ACC112 (cell line): ENCODE measurements around the gene PPP1R10.

Experiments used
- H2AFZ ChIP-seq: fragments of 200-600 bp; sonication (generic); one replicate; pipeline ENCODE4 v1.6.0; 2017; ENCODE audit warnings: antibody characterized with exemption, low read length; ENCODE audit not compliant: unreplicated experiment
- H3K27ac ChIP-seq: fragments of 200-600 bp; sonication (generic); 2 replicates; pipeline ENCODE4 v1.5.1; 2014; ENCODE audit warnings: low read depth, mild to moderate bottlenecking, antibody characterized with exemption, low read length, moderate library complexity
- H3K27me3 ChIP-seq: fragments of 200-600 bp; sonication (generic); 2 replicates; pipeline ENCODE4 v1.6.1; 2014; ENCODE audit warnings: mild to moderate bottlenecking, antibody characterized with exemption, low read length, moderate library complexity, mixed read lengths; ENCODE audit not compliant: insufficient read depth
- H3K36me3 ChIP-seq: fragments of 200-600 bp; sonication (generic); 2 replicates; pipeline ENCODE4 v1.6.1; 2016; ENCODE audit warnings: mild to moderate bottlenecking, antibody characterized with exemption, low read length, moderate library complexity, mixed read lengths; ENCODE audit not compliant: insufficient read depth
- H3K4me1 ChIP-seq: fragments of 200-600 bp; sonication (generic); one replicate; pipeline ENCODE4 v1.6.1; 2016; ENCODE audit warnings: low read length, mixed read lengths; ENCODE audit not compliant: insufficient read depth, unreplicated experiment, control insufficient read depth
- H3K4me3 ChIP-seq: fragments of 200-600 bp; sonication (generic); 2 replicates; pipeline ENCODE4 v1.5.1; 2014; ENCODE audit warnings: mild to moderate bottlenecking, low read depth, low read length
- H3K79me2 ChIP-seq: fragments of 200-600 bp; sonication (generic); one replicate; pipeline ENCODE4 v1.6.0; 2016; ENCODE audit warnings: low read length; ENCODE audit not compliant: control insufficient read depth, unreplicated experiment, insufficient read depth

Gene PPP1R10

DNA sequence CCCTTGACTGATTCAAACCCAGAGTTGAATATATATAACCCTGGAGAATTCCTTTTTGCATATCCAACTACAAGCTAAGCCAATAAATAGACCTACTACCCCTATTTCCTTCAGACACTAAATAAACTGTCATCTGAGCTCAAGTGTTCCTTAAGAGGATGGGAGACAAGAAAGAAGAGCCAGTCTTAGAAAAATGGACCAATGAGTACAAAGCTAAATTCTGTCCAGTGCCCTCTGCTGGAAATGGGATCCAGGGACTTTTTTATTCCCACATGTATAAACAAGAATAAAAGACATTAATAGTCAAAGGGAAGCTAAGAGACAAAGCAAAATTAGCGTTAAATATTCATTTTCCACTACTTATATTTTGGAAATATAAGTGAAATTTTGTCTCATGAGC is 4.8 kb downstream of the PPP1R10 start:
- H3K27ac ChIP-seq = peak overlapping the region; percentile 55
- peaks cover 32% of the 10 kb centered on the region for H3K4me1 ChIP-seq
- peaks cover 36% of the 10 kb centered on the region for H3K36me3 ChIP-seq
- peaks cover 56% of the 10 kb centered on the region for H3K79me2 ChIP-seq
- no peak overlapping the region for H2AFZ ChIP-seq
- H3K4me3 ChIP-seq = no peak overlapping the region
- H3K27me3 ChIP-seq = no peaks in the 10 kb centered on the region

DNA sequence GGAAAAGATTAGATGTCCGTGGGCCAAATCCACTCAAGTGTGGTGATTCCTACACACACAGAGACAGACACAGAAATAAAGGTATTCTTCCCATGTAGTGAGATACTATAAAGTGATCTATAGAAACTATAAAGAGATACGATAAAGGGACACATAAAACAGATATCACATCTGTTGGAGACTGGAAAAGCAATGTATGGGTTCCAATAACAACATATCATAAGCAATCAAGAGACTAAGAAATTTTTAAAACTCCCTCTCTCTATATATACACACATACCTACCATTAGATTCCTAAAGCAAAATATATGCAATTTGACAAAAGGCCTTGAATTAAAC is 5.2 kb downstream of the PPP1R10 start:
- H3K36me3 ChIP-seq = peaks cover 38% of the 10 kb centered on the region
- H2AFZ ChIP-seq = no peak overlapping the region
- H3K79me2 ChIP-seq = peaks cover 53% of the 10 kb centered on the region
- no peak overlapping the region for H3K27ac ChIP-seq
- H3K4me1 ChIP-seq = peaks cover 32% of the 10 kb centered on the region
- H3K4me3 ChIP-seq = no peak overlapping the region
- no peaks in the 10 kb centered on the region for H3K27me3 ChIP-seq

DNA sequence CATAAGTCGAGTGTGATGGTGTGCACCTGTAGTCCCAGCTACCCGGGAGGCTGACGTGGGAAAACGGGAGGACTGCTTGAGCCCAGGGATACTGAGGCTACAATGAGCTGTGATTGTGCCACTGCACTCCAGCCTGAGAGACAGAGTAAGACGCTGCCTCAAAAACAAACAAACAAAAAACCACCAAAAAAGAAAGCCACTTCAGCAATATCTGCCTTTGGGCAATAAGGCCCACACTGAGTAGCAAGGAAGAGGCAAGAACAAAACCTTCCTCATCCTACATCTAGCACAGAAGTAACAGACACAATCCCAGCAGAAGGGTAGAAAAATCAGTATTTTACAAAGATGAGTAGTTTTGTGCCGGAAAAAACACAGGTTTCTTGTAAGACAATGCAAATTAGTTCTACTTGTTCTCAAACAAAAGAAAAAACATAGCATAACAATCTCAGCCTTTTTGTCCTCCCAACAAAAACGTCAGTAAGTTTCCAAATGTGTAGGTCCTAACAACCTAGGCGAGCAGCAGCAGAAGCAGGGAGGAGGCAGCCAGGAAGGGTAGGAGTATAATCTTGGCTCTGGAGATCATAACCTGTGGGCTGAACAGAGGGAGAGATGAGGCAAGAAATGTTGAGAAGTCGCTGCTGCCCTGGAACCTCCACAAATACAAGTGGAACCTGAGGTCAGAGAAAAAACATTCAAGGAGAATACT is 5.7 kb downstream of the PPP1R10 start:
- H2AFZ ChIP-seq = no peak overlapping the region
- peaks cover 38% of the 10 kb centered on the region for H3K36me3 ChIP-seq
- no peak overlapping the region for H3K4me3 ChIP-seq
- no peaks in the 10 kb centered on the region for H3K27me3 ChIP-seq
- H3K4me1 ChIP-seq = peaks cover 32% of the 10 kb centered on the region
- no peak overlapping the region for H3K27ac ChIP-seq
- peaks cover 47% of the 10 kb centered on the region for H3K79me2 ChIP-seq

DNA sequence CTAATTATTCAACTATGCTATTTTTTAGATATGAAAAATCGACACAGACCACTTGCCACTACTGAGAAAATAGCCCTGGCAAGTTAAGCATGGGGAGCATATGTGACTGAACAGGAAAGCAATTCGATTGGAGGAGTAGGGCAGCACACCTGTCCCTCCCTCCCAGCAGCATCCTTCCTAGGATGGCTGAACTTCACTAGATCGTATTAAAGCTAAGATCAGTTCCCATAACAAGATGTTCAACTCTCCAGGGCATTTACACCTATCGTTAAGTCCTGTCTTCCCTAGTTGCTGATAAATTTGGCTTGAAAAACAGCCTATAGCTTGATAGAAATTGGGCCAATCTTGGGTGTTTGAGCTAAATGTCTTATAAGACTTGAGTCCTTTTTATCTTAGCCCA is 7.0 kb downstream of the PPP1R10 start:
- no peak overlapping the region for H2AFZ ChIP-seq
- H3K79me2 ChIP-seq = peaks cover 38% of the 10 kb centered on the region
- peaks cover 32% of the 10 kb centered on the region for H3K4me1 ChIP-seq
- H3K36me3 ChIP-seq = peaks cover 42% of the 10 kb centered on the region
- peak overlapping the region; percentile 14; the same call in 1 of the 2 replicates for H3K27ac ChIP-seq
- H3K27me3 ChIP-seq = no peaks in the 10 kb centered on the region
- H3K4me3 ChIP-seq = no peak overlapping the region

DNA sequence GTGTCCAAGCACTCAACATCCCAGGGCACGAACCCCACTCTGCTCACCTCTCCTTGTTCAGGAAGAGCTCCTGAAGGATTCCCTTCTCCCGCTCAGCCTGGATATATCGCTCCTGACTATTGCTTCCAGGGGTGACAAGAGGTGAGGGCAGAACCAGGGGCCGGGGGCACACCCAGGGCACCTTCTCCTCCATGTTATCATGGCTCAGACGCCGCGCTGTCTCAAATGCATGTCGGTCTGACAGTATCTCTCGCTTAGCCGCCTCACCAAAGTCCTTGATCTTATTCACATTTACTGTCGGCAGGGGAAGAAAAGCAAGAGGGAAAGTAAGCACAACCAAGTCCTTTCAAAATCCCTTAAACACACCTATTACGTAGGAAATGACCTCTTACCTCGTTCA is 13.1 kb downstream of the PPP1R10 start:
- Histone ChIP-seq H3K4me1 (no peaks in the 10 kb centered on the region), H3K27ac (no peak overlapping the region), H3K4me3 (no peak overlapping the region), H3K36me3 (peaks cover 65% of the 10 kb centered on the region), H3K79me2 (peaks cover 4% of the 10 kb centered on the region), H3K27me3 (no peaks in the 10 kb centered on the region), H2AFZ (no peak overlapping the region)

DNA sequence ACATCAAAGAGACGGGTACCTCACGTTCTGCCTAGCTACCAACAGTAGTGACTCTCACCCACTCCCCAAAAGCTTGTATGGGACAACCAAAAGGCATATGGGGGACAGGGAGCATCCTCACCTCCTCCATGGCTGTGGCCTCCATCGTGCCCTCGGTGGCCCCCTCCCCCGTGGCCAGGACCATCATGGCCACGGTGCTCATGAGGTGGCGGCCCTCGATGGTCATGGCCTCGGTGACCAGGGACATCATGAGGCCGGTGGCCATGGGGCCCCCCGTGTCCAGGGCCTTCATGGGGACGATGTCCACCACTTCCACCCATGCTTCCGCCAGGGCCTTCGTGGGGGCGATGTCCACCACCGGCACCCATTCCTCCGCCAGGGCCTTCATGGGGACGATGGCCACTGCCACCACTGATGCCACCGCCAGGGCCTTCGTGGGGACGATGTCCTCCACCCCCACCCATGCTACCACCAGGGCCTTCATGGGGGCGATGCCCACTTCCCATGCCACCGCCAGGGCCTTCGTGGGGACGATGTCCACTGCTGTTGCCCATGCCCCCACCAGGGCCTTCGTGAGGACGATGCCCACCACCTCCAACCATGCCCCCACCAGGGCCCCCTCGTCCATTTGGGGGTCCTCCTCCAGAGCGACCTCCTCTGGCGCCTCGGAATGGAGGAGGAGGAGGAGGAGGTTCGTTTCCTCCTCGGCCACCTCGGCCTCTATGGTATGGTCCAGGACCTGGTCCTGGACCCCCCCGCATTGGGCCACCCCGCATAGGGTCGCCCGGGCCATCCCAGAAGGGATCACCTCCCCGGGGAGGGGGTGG is 15.0 kb downstream of the PPP1R10 start:
- Histone ChIP-seq H3K4me1 (no peaks in the 10 kb centered on the region), H3K27me3 (no peaks in the 10 kb centered on the region), H3K27ac (no peak overlapping the region), H3K36me3 (peaks cover 54% of the 10 kb centered on the region), H2AFZ (no peak overlapping the region), H3K79me2 (no peaks in the 10 kb centered on the region), H3K4me3 (no peak overlapping the region)

DNA sequence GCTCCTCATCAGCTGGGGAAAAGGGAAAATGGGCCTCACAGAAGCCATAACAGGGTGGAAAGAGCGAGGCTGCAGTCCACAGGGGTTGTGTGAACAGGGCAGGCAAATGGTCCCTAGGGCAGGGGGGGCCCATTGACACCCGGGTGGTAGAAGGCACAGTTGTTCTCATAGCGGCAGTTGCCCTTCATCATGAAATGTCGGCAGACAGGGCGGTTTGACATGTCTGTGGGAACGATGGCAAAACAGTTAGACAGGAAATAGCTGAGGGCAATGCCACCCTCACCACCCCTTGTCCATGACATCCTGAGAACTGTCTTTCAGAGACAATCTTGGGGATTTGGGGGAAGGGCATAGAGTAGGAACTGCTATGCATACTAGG is 15.6 kb downstream of the PPP1R10 start:
- peaks cover 48% of the 10 kb centered on the region for H3K36me3 ChIP-seq
- H3K4me1 ChIP-seq = no peaks in the 10 kb centered on the region
- no peak overlapping the region for H3K27ac ChIP-seq
- H3K4me3 ChIP-seq = no peak overlapping the region
- H3K27me3 ChIP-seq = no peaks in the 10 kb centered on the region
- H3K79me2 ChIP-seq = no peaks in the 10 kb centered on the region
- H2AFZ ChIP-seq = no peak overlapping the region

DNA sequence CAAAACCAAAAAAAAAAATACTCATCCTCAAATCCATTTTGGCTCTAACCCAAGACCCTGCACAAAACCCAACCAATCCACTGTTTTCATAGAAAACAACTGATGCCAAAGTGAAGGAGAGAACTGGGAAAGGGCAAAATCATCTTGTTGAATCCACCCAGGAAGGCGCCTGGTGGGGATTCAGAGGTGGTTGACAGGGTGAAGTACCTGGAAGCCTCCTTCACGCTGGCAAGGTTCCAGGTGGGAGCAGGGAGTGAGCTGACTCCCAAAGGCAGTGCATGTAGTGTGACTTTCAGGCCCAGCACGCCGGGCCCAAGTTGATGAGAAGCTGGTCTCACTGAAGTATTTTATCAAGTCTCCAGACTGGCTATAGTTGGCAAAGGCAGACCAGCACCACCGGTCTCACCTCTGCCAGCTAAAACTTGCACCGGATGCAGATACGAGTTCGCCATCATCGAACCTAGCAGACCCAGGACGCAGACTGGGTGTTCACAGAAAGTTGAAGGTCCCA is 16.5 kb downstream of the PPP1R10 start:
- Histone ChIP-seq H3K36me3 (peaks cover 41% of the 10 kb centered on the region; the same call in 1 of the 2 replicates), H2AFZ (no peak overlapping the region), H3K79me2 (no peaks in the 10 kb centered on the region), H3K4me1 (no peaks in the 10 kb centered on the region), H3K27ac (no peak overlapping the region), H3K27me3 (no peaks in the 10 kb centered on the region), H3K4me3 (no peak overlapping the region)

DNA sequence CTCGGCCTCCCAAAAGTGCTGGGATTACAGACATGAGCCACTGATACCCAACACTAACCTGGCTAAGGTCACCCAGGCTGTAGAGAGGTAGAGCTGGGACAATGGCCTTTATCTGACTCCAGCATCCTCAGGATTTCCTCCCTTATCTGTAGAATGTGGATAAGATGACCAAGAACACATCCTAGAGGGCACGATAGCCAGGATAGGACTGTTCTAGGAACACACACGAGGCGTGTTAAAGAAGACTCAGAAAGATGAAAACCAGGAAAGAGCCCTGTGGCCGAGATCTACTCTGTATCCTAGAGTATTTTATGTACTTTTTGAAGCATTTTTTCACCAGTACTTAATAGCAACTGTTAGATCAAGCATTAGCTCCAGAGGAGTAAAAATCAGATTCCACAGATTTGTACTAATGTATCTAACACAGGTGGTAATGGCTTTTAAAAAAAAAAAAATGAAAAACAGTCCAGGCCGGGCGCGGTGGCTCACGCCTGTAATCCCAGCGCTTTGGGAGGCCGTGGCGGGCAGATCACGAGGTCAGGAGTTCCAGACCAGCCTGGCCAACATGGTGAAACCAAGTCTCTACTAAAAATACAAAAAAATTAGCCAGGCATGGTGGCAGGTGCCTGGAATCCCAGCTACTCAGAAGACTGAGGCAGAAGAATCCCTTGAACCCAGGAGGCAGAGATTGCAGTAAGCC is 17.3 kb downstream of the PPP1R10 start:
- Histone ChIP-seq H2AFZ (no peak overlapping the region), H3K4me1 (no peaks in the 10 kb centered on the region), H3K27ac (no peak overlapping the region), H3K36me3 (peaks cover 34% of the 10 kb centered on the region; the same call in 1 of the 2 replicates), H3K27me3 (no peaks in the 10 kb centered on the region), H3K79me2 (no peaks in the 10 kb centered on the region), H3K4me3 (no peak overlapping the region)

DNA sequence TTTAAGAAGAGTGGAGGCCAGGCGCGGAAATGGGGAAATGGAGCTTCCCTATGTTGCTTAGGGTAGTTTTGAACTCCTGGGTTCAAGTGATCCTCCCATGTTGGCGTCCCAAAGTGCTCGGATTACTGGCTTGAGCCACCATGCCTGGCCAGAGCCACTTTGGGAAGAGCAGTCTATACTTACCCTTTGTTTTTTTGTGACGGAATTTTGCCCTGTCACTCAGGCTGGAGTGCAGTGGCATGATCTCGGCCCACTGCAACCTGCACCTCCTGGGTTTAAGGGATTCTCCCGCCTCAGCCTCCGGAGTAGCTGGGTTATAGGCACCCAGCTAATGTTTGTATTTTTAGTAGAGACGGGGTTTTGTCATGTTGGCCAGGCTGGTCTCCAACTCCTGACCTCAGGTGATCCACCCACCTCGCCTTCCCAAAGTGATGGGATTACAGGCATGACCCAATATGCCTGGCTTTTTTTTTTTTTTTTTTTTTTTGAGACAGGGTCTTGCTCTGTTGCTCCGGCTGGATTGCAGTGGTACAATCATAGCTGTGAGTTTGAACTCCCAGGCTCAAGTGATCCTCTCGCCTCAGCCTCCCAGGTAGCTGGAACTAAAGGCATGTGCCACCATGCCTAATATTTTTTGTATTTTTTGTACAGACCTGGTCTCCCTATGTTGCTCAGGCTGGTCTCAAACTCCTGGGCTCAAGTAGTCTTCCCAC is 18.0 kb downstream of the PPP1R10 start:
- no peaks in the 10 kb centered on the region for H3K4me1 ChIP-seq
- H3K4me3 ChIP-seq = no peak overlapping the region
- no peaks in the 10 kb centered on the region for H3K27me3 ChIP-seq
- no peak overlapping the region for H3K27ac ChIP-seq
- H2AFZ ChIP-seq = no peak overlapping the region
- no peaks in the 10 kb centered on the region for H3K79me2 ChIP-seq
- H3K36me3 ChIP-seq = peaks cover 27% of the 10 kb centered on the region; the same call in 1 of the 2 replicates
